GM21526 (cell line): Measurements from ENCODE around the gene SRC.

Experiments used
- ATAC-seq: cut with Tn5 transposase; IDR thresholded peaks from one replicate; pipeline ENCODE4 v1.9.1; 2021; ENCODE audit warnings: moderate library complexity; ENCODE audit not compliant: unreplicated experiment, low FRiP score

Gene SRC

GRCh38 chr20:37393196-37393862, 47.4 kb downstream of the SRC start:
- no peak for ATAC-seq

GRCh38 chr20:37393863-37394542, 48.1 kb downstream of the SRC start:
- ATAC-seq: no peak

GRCh38 chr20:37394543-37395409, 48.8 kb downstream of the SRC start:
- ATAC-seq: no peak

GRCh38 chr20:37395410-37395797, 49.5 kb downstream of the SRC start:
- ATAC-seq: no peak

- no peak for ATAC-seq
Measured at GRCh38 chr20:37395921-37396415, 50.0 kb downstream of the SRC start.

GRCh38 chr20:37396416-37397075, 50.6 kb downstream of the SRC start:
- ATAC-seq: no peak

GRCh38 chr20:37397076-37397953, 51.4 kb downstream of the SRC start:
- no peak for ATAC-seq

- ATAC-seq: no peak
Measured at GRCh38 chr20:37397954-37398749, 52.2 kb downstream of the SRC start.

- no peak for ATAC-seq
Measured at GRCh38 chr20:37398750-37399621, 53.0 kb downstream of the SRC start.

GRCh38 chr20:37401282-37401929, 55.5 kb downstream of the SRC start:
- ATAC-seq: no peak

- no peak for ATAC-seq
Measured at GRCh38 chr20:37401930-37402675, 56.2 kb downstream of the SRC start.

- ATAC-seq: no peak
Measured at GRCh38 chr20:37403107-37404033, 57.4 kb downstream of the SRC start.

GRCh38 chr20:37404461-37404890, 58.5 kb downstream of the SRC start:
- no peak for ATAC-seq

GRCh38 chr20:37405351-37405897, 59.5 kb downstream of the SRC start:
- no peak for ATAC-seq
